ENCODE measurements around the gene KAT6B.

Gene KAT6B

GRCh38 chr10:74826142-74827044 lies at the start of gene KAT6B (continued):
- TF ChIP-seq ZFP37 (tag by site-specific recombination; IDR thresholded peaks at IDR 0.05) (no peak), ZNF843 (tag by site-specific recombination; IDR thresholded peaks at IDR 0.05) (peak; percentile 12; the same call in 1 of the 2 replicates), ZNF626 (tag by site-specific recombination; IDR thresholded peaks at IDR 0.05) (no peak), GLIS2 (tag by site-specific recombination; IDR thresholded peaks at IDR 0.05) (peak; percentile 93), ZNF600 (tag by site-specific recombination; IDR thresholded peaks at IDR 0.05) (no peak), PATZ1 (tag by site-specific recombination; IDR thresholded peaks at IDR 0.05) (peak; percentile 5; the same call in 1 of the 2 replicates), ZNF169 (tag by site-specific recombination; IDR thresholded peaks at IDR 0.05) (no peak), GLI4 (tag by site-specific recombination; IDR thresholded peaks at IDR 0.05) (no peak), ZSCAN18 (tag by site-specific recombination; IDR thresholded peaks at IDR 0.05) (peak; percentile 44; the same call in 1 of the 2 replicates), CTCF (tag by site-specific recombination; IDR thresholded peaks at IDR 0.05) (peak; percentile 69), ZNF692 (tag by site-specific recombination; IDR thresholded peaks at IDR 0.05) (peak; percentile 8; the same call in 1 of the 2 replicates), ZNF148 (tag by site-specific recombination; IDR thresholded peaks at IDR 0.05; ENCODE audit: borderline replicate concordance) (no peak), ZNF76 (tag by site-specific recombination; IDR thresholded peaks at IDR 0.05; ENCODE audit: borderline replicate concordance, low read depth) (peak; percentile 58; the same call in 1 of the 2 replicates), ZNF670 (tag by site-specific recombination; IDR thresholded peaks at IDR 0.05; ENCODE audit: low read depth) (no peak), TCF7L2 (IDR thresholded peaks at IDR 0.05; ENCODE audit: borderline replicate concordance, low read depth, low read length) (no peak), ZNF221 (tag by site-specific recombination; IDR thresholded peaks at IDR 0.05; ENCODE audit: borderline replicate concordance) (no peak), ZNF214 (tag by site-specific recombination; IDR thresholded peaks at IDR 0.05; ENCODE audit: borderline replicate concordance) (no peak), ZNF785 (tag by site-specific recombination; IDR thresholded peaks at IDR 0.05) (no peak), ZBTB11 (tag by site-specific recombination; conservative IDR thresholded peaks at IDR 0.05; ENCODE audit: low read depth) (no peak), ATF2 (tag by site-specific recombination; IDR thresholded peaks at IDR 0.05; ENCODE audit: low read depth) (no peak), ZNF223 (tag by site-specific recombination; IDR thresholded peaks at IDR 0.05) (no peak)

Measured in HEK293 (cell line).